ENCODE measurements around the gene OSBPL2. TPM values are rescaled to one million over a fixed set of nuclear protein-coding genes. Genes with fewer than 3 reads are reported as not detected.

Gene OSBPL2
- total and polyA plus RNA-seq, 3 donors from 2014 or later: 48.5 to 57.2 (median 49.8) TPM

GRCh38 chr20:62333820-62334595 lies 95.7 kb downstream of the OSBPL2 start:
- TF ChIP-seq POLR2A (IDR thresholded peaks at IDR 0.05): no peak
- TF ChIP-seq CTCF (IDR thresholded peaks at IDR 0.05): no peak
- Histone ChIP-seq H3K27ac (no peak overlapping the region), H3K4me3 (no peak overlapping the region), H3K36me3 (ENCODE audit: low read depth, missing control alignments) (no peaks in the 10 kb centered on the region), H3K27me3 (no peaks in the 10 kb centered on the region), H3K9me3 (no peaks in the 10 kb centered on the region), H3K4me1 (no peaks in the 10 kb centered on the region)
- 79 to 83% methylated on average over 10 to 28 of the region's 37 CpGs for WGBS, 2 donors
- intact Hi-C loops (cut with DNase I; ENCODE audit: low total_unique reads): no loop called here
- no peak for DNase-seq

GRCh38 chr20:62334881-62335280 lies 96.6 kb downstream of the OSBPL2 start:
- intact Hi-C loops (cut with DNase I; ENCODE audit: low total_unique reads): no loop called here
- Histone ChIP-seq H3K9me3 (no peaks in the 10 kb centered on the region), H3K4me3 (no peak overlapping the region), H3K4me1 (peaks cover 2% of the 10 kb centered on the region), H3K36me3 (ENCODE audit: low read depth, missing control alignments) (no peaks in the 10 kb centered on the region), H3K27ac (no peak overlapping the region), H3K27me3 (no peaks in the 10 kb centered on the region)
- DNase-seq: no peak
- 79 to 94% methylated on average over 4 to 13 of the region's 13 CpGs for WGBS, 2 donors
- TF ChIP-seq POLR2A (IDR thresholded peaks at IDR 0.05) (no peak), CTCF (IDR thresholded peaks at IDR 0.05) (no peak)

DNA sequence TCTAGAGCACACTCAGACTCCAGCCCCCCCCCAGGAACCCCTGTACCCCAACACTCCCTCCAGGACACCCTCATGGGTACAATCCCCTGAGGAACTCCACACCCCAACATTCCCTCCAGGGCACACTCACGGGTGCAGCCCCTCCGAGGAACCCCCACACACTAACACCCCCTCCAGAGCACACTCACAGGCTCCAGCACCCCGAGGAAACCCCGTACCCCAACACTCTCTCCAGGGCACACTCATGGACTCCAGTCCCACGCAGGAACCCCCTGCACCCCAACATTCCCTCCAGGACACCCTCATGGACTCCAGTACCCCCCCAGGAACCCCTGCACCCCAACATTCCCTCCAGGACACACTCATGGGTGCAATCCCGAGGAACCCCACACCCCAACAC lies 97.2 kb downstream of the OSBPL2 start:
- no peaks in the 10 kb centered on the region for H3K9me3 ChIP-seq
- TF ChIP-seq CTCF (IDR thresholded peaks at IDR 0.05): no peak
- no peak for TF ChIP-seq POLR2A (IDR thresholded peaks at IDR 0.05)
- H3K27ac ChIP-seq: no peak overlapping the region
- 88 to 94% methylated on average over 6 of the region's 6 CpGs for WGBS, 2 donors
- H3K4me3 ChIP-seq: no peak overlapping the region
- intact Hi-C loops (cut with DNase I; ENCODE audit: low total_unique reads): no loop called here
- no peaks in the 10 kb centered on the region for H3K36me3 ChIP-seq (ENCODE audit: low read depth, missing control alignments)
- peaks cover 3% of the 10 kb centered on the region for H3K4me1 ChIP-seq
- DNase-seq: no peak
- H3K27me3 ChIP-seq: no peaks in the 10 kb centered on the region

DNA sequence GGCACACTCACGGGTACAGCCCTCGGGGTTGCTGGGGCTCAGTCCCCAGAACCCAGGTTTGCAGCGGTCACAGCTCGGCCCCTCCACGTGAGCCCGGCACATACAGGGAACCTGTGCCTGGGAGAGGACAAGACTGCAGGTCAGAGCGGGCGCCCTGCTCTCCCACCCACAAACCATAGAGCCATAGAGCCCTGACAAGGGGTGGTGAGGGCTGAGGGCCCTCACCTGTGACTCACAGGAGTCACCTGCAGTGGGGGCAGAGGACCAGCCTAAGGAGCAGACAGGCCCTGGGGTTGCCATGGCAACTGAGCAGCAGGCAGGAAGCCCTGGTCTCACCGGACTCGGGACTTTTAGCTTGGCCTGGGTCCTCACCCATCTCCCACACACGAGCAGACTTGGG lies 98.0 kb downstream of the OSBPL2 start:
- Histone ChIP-seq H3K27me3 (no peaks in the 10 kb centered on the region), H3K27ac (no peak overlapping the region), H3K4me3 (no peak overlapping the region), H3K4me1 (peaks cover 3% of the 10 kb centered on the region), H3K9me3 (no peaks in the 10 kb centered on the region), H3K36me3 (ENCODE audit: low read depth, missing control alignments) (no peaks in the 10 kb centered on the region)
- 85 to 100% methylated on average over 1 to 11 of the region's 11 CpGs for WGBS, 2 donors
- no peak for DNase-seq
- intact Hi-C loops (cut with DNase I; ENCODE audit: low total_unique reads): no loop called here
- TF ChIP-seq CTCF (IDR thresholded peaks at IDR 0.05) (no peak), POLR2A (IDR thresholded peaks at IDR 0.05) (no peak)

All from testis (tissue), 3 donors.